ENCODE results near the gene XRCC5. TPM values are rescaled to one million over a fixed set of nuclear protein-coding genes. Genes with fewer than 3 reads are reported as not detected.

The XRCC5 gene
- total RNA-seq, 1 donor from 2014 or later: 360 TPM

GRCh38 chr2:216189410-216189809, 80.3 kb downstream of the XRCC5 start:
- no peak for DNase-seq (ENCODE audit: low read depth)
- H3K4me3 ChIP-seq (ENCODE audit: low read depth, low read length): no peak overlapping the region
- no peak for TF ChIP-seq CTCF (conservative IDR thresholded peaks at IDR 0.05; ENCODE audit: low read depth, low read length)

- TF ChIP-seq CTCF (conservative IDR thresholded peaks at IDR 0.05; ENCODE audit: low read depth, low read length): no peak
Observed at GRCh38 chr2:216192181-216192580, 83.0 kb downstream of the XRCC5 start.

GRCh38 chr2:216192931-216193330, 83.8 kb downstream of the XRCC5 start:
- DNase-seq (ENCODE audit: low read depth): no peak
- no peak overlapping the region for H3K4me3 ChIP-seq (ENCODE audit: low read depth, low read length)
- TF ChIP-seq CTCF (conservative IDR thresholded peaks at IDR 0.05; ENCODE audit: low read depth, low read length): no peak

More at GRCh38 chr2:216192181-216192580, 83.0 kb downstream of the XRCC5 start:
- DNase-seq (ENCODE audit: low read depth): no peak
- no peak overlapping the region for H3K4me3 ChIP-seq (ENCODE audit: low read depth, low read length)

- no peak for TF ChIP-seq CTCF (conservative IDR thresholded peaks at IDR 0.05; ENCODE audit: low read depth, low read length)
- H3K4me3 ChIP-seq (ENCODE audit: low read depth, low read length): no peak overlapping the region
- DNase-seq (ENCODE audit: low read depth): no peak
Observed at GRCh38 chr2:216194013-216194412, 84.9 kb downstream of the XRCC5 start.

- no peak overlapping the region for H3K4me3 ChIP-seq (ENCODE audit: low read depth, low read length)
- no peak for DNase-seq (ENCODE audit: low read depth)
- TF ChIP-seq CTCF (conservative IDR thresholded peaks at IDR 0.05; ENCODE audit: low read depth, low read length): no peak
Observed at GRCh38 chr2:216194561-216194960, 85.4 kb downstream of the XRCC5 start.

GRCh38 chr2:216195565-216196029, 86.4 kb downstream of the XRCC5 start:
- TF ChIP-seq CTCF (conservative IDR thresholded peaks at IDR 0.05; ENCODE audit: low read depth, low read length): no peak
- DNase-seq (ENCODE audit: low read depth): peak; percentile 96
- no peak overlapping the region for H3K4me3 ChIP-seq (ENCODE audit: low read depth, low read length)

- H3K4me3 ChIP-seq (ENCODE audit: low read depth, low read length): no peak overlapping the region
- no peak for DNase-seq (ENCODE audit: low read depth)
- TF ChIP-seq CTCF (conservative IDR thresholded peaks at IDR 0.05; ENCODE audit: low read depth, low read length): no peak
Observed at GRCh38 chr2:216201692-216202306, 92.7 kb downstream of the XRCC5 start.
